ENCODE results near the gene WNK2. TPM values are rescaled to one million over a fixed set of nuclear protein-coding genes. Genes with fewer than 3 reads are reported as not detected.

WNK2 gene
- total RNA-seq, 1 experiment from 2014 or later = 69.4 TPM

DNA sequence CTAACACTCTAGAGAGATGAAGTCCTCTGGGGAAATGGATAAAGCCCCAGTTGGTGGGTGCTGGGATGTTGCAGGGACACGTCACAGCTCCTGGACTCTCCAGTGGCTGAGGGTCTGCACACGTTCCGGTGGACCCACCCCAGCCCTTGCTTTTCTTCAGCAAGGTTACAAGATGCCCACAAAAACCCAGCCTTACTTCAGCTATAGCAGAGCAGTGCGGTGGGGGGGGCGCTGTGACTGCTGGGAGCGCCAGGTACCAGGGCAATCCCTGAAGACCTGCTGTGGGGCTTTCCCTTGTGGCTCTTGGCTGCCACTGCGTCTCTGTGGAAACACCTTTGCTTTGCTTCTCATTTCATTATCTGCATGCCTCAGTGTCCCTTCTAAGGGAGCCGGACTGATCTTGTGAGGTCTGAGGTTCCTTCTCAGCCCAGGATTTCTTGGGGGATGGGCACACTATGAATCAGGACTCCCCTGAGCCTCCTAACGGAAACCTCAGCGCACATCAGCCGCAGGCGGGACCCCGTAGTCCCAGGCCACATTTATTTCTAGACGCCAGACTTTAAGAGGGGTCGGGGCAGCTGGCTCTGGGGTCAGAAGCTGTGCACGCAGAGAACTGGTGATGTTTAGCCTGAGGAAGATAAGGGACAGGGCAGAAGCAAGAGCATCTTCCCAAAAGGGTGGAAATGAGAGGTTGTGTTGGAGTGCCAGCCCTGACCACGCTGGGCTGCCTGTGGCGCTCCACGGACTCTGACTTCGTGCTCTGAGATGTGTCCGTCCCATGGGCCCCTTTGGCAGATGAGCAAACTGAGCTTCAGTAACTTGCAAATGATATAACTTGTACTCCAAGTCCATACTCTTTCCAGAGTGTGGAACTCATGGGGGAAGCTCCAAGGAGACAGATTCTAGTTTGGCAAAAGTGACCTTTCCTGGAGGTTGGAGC lies 106.8 kb downstream of the WNK2 start:
- H3T11ph ChIP-seq (ENCODE audit: low read length) = no peak overlapping the region
- H3K14ac ChIP-seq (ENCODE audit: insufficient read depth, low read length) = no peak overlapping the region
- no peak overlapping the region for H3K18ac ChIP-seq (ENCODE audit: insufficient read length, low read depth, low read length)
- no peak overlapping the region for H2AFZ ChIP-seq (ENCODE audit: low read length)
- no peaks in the 10 kb centered on the region for H3K4me1 ChIP-seq (ENCODE audit: insufficient read depth, low read length)
- Mint-ChIP-seq H3K36me3 (ENCODE audit: insufficient read depth in 1 of 3, low read depth in 3 of 3) (peaks cover 0 to 5% (median 5%) of the 10 kb centered on the region in 3 experiments; a peak in 4 of 7 replicates), H3K27ac (peak overlapping the region in 2 of 3 experiments; percentile 25 to 53; a peak in 2 of 7 replicates), H3K4me1 (peaks cover 4% of the 10 kb centered on the region in 2 experiments; a peak in 2 of 4 replicates), H3K27me3 (ENCODE audit: low read depth) (no peaks in the 10 kb centered on the region), H3K9me3 (no peaks in the 10 kb centered on the region), H3K4me3 (no peak overlapping the region)
- no peak overlapping the region for H4K8ac ChIP-seq (replicated peaks; ENCODE audit: insufficient read length, low read depth, low read length)
- no peak overlapping the region for H2BK120ac ChIP-seq (ENCODE audit: low read depth, low read length, poor library complexity, severe bottlenecking)
- no peak overlapping the region for H4K5ac ChIP-seq (ENCODE audit: insufficient read length, low read depth, low read length)
- no CpG with 5 or more reads among the region's 21 CpGs for WGBS (ENCODE audit: extremely low coverage, insufficient read length, low lambda C conversion rate)
- H3K4ac ChIP-seq (ENCODE audit: low read depth, low read length) = no peak overlapping the region
- peak; percentile 31 for DNase-seq
- H3K9ac ChIP-seq (ENCODE audit: extremely low read depth, insufficient read length, low read length) = no peak overlapping the region
- H3K23ac ChIP-seq (ENCODE audit: insufficient read length, low read depth, low read length) = no peak overlapping the region
- no peak overlapping the region for H2AK5ac ChIP-seq (ENCODE audit: insufficient read length, low read length)
- no peak overlapping the region for H2BK20ac ChIP-seq (ENCODE audit: low read depth, low read length, poor library complexity, severe bottlenecking)
- no peak overlapping the region for H3K56ac ChIP-seq (ENCODE audit: insufficient read length, low read depth, low read length)
- H3K4me2 ChIP-seq (ENCODE audit: insufficient read depth, insufficient read length, low read length) = no peak overlapping the region
- no peak overlapping the region for H2BK15ac ChIP-seq (ENCODE audit: low read depth, low read length)
- no peak overlapping the region for H4K91ac ChIP-seq (ENCODE audit: insufficient read length, low read depth, low read length)
- H3K79me1 ChIP-seq (ENCODE audit: insufficient read depth, low read depth, low read length, poor library complexity, severe bottlenecking) = no peaks in the 10 kb centered on the region
- no peaks in the 10 kb centered on the region for H3K27me3 ChIP-seq (ENCODE audit: insufficient read depth, low read length)
- H3K23me2 ChIP-seq (ENCODE audit: insufficient read length, low read depth, low read length, poor library complexity, severe bottlenecking) = no peaks in the 10 kb centered on the region
- no peak overlapping the region for H3K27ac ChIP-seq (ENCODE audit: insufficient read length, low read depth, low read length)
- H2BK12ac ChIP-seq (ENCODE audit: insufficient read length, low read depth, low read length) = no peak overlapping the region
- peaks cover 2% of the 10 kb centered on the region for H4K20me1 ChIP-seq (ENCODE audit: control insufficient read depth, insufficient read depth, insufficient read length)
- no peaks in the 10 kb centered on the region for H3K9me3 ChIP-seq (ENCODE audit: control insufficient read depth, low read depth, low read length)
- no peak overlapping the region for H2BK5ac ChIP-seq (ENCODE audit: insufficient read length, low read length)
- no peaks in the 10 kb centered on the region for H3K79me2 ChIP-seq (ENCODE audit: insufficient read depth, low read length)
- TF ChIP-seq, protein P1, sequence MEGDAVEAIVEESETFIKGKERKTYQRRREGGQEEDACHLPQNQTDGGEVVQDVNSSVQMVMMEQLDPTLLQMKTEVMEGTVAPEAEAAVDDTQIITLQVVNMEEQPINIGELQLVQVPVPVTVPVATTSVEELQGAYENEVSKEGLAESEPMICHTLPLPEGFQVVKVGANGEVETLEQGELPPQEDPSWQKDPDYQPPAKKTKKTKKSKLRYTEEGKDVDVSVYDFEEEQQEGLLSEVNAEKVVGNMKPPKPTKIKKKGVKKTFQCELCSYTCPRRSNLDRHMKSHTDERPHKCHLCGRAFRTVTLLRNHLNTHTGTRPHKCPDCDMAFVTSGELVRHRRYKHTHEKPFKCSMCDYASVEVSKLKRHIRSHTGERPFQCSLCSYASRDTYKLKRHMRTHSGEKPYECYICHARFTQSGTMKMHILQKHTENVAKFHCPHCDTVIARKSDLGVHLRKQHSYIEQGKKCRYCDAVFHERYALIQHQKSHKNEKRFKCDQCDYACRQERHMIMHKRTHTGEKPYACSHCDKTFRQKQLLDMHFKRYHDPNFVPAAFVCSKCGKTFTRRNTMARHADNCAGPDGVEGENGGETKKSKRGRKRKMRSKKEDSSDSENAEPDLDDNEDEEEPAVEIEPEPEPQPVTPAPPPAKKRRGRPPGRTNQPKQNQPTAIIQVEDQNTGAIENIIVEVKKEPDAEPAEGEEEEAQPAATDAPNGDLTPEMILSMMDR (conservative IDR thresholded peaks at IDR 0.05) = peak; percentile 37; the same call in 2 of the 3 replicates

All from H9 (cell line).